ENCODE data around the gene MBD3L3.
"Not testable (repeated sequence)": the region's sequence is repeated elsewhere in the genome, so short reads cannot be mapped to it uniquely, and the experiment has no call there.

MBD3L3 gene

DNA sequence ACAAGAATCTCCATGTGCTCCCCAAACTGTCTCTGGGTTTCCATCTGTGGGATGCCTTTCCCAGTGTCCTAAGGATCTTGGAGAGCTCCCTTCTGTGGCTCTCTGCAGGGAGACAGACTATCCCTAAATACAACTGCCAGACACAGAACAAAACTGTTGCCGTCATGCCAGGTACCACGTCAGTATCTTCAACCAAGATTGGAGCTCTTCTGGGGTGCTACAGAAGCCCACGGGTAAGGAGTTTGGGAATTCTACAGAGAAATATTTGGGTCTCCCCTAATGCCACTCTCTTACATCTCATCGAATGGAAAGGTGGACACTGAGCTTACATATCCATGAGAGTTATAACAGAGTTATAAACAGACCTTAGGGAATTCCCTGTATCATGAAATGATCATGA is 4.9 kb upstream of the MBD3L3 start:
- no peak for DNase-seq (ENCODE audit: low read depth)

DNA sequence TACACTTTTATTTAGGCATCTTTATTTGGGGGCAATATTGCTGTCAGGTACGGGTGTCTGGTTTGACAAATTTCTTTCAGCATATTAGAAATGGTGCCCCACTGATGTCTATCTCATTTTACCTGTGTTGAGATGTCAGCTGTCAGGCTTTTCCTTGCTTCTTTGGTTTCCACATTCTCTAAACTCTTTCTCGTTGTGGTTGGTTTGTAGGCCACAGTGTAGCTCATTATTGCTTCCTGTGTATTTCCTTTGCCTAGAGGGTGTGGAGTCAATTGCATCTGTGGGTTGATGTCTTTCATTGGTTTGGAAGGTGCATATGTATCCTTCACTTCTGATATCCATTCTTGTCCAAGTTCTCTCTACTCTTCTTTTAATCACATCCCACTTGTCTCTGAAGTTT is 1.5 kb upstream of the MBD3L3 start:
- DNase-seq (ENCODE audit: low read depth) = not testable (repeated sequence)

DNA sequence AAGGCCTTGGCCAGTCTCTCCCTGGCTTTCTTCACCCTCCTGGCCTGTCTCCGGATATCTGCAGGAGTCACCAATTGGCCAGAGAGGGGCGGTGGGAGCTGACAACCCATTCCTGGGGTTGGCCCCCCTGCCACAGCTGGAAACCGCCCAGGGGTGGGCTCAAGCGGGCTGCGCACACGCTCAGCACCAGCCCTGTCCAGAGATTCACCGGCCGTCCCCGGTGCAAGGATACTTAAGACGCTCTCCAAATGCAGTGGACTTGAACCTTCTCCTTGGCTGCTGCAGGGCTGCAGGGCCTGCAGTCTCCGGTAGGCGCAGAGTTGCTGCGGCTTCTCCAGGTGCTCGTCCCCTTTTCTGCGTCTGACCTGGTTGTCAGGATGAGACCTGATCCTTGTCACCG is 2.1 kb downstream of the MBD3L3 start:
- not testable (repeated sequence) for DNase-seq (ENCODE audit: low read depth)

DNA sequence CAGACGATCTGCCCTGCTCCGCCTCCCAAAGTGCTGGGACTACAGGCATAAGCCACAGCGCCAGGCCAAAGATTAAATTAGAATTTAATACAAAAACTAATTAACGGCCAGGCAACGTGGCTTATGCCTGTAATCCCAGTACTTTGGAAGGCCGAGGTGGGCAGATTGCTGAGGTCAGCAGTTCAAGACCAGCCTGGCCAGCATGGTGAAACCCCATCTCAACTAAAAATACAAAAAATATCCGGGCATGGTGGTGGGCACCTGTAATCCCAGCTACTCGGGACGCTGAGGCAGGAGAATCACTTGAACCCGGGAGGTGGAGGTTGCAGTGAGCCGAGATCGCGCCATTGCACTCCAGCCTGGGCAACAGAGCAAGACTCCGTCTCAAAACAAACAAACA is 2.8 kb downstream of the MBD3L3 start:
- not testable (repeated sequence) for DNase-seq (ENCODE audit: low read depth)

DNA sequence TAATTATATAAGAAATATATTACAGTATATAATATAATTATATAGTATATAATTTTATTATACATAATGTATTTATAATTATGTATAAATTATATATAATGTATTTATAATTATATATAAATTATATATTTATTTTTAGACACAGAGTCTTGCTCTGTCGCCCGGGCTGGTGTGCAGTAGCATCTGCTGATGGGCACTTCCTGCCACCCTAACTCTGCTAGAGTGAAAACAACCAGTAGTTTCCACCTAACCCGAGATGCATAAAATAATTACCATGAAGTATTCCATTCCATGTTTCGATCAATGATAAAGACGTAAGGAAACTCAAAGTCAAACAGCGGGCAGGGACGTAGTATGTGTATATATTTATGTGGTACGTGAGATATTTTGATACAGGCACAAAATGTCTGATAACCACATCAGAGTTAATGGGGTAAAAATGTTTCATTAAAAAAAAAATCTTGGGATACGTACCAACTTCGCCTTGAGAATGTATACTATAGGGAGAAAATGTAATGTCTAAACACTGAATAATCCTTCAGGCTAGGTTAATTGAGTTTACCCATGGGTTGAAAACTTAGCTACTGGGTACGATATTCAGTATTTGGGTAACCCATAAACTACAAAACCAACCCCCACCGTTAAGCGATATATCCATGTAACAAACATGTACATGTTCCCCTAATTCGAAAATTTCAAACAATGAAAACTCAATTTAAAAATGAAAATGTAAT is 3.7 kb downstream of the MBD3L3 start:
- not testable (repeated sequence) for DNase-seq (ENCODE audit: low read depth)

DNA sequence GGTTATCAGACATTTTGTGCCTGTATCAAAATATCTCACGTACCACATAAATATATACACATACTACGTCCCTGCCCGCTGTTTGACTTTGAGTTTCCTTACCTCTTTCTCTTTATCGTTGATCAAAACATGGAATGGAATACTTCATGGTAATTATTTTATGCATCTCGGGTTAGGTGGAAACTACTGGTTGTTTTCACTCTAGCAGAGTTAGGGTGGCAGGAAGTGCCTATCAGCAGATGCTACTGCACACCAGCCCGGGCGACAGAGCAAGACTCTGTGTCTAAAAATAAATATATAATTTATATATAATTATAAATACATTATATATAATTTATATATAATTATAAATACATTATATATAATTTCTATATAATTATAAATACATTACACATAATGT is 5.6 kb downstream of the MBD3L3 start:
- not testable (repeated sequence) for DNase-seq (ENCODE audit: low read depth)

DNA sequence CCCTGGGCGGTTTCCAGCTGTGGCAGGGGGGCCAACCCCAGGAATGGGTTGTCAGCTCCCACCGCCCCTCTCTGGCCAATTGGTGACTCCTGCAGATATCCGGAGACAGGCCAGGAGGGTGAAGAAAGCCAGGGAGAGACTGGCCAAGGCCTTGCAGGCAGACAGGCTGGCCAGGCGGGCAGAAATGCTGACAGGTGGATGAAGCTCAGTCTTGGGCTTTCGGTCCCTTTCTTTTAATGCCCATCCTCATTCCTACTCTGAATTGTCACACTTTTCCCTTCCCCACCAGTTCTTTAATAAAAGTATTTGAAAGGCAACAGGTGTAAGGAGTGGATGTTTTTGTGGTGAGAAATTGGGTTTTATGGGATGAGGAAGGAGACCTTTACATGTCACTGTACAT is 7.1 kb downstream of the MBD3L3 start:
- not testable (repeated sequence) for DNase-seq (ENCODE audit: low read depth)

DNA sequence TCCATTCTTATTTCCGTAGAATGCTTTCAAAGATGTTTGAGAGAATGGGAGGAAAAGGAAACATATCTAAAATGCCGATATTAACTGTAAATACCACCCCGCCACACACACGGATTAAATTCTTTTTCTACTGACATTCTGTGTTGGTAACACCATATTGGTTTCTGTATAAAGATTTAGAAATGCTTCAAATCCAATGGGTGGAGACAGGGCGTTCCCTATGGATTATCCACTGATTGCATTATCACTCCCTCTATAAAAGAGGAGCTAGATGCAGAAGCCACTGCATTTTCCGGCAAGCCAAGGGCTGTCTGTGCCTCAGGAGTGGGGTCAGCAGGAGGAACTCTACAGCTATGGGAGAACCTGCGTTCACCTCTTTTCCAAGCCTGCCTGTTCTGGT is 9.5 kb downstream of the MBD3L3 start, which contains the start of gene MBD3L2:
Gene MBD3L2 (plus strand): TSS at position 301 of the 400 bp plus-strand sequence. CDS start 53 bp downstream, at position 354.
- not testable (repeated sequence) for DNase-seq (ENCODE audit: low read depth)

DNA sequence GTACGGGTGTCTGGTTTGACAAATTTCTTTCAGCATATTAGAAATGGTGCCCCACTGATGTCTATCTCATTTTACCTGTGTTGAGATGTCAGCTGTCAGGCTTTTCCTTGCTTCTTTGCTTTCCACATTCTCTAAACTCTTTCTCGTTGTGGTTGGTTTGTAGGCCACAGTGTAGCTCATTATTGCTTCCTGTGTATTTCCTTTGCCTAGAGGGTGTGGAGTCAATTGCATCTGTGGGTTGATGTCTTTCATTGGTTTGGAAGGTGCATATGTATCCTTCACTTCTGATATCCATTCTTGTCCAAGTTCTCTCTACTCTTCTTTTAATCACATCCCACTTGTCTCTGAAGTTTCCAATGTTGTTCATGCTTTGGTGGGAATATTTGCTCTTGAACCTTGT is 16.9 kb downstream of the MBD3L3 start:
- DNase-seq (ENCODE audit: low read depth) = not testable (repeated sequence)

DNA sequence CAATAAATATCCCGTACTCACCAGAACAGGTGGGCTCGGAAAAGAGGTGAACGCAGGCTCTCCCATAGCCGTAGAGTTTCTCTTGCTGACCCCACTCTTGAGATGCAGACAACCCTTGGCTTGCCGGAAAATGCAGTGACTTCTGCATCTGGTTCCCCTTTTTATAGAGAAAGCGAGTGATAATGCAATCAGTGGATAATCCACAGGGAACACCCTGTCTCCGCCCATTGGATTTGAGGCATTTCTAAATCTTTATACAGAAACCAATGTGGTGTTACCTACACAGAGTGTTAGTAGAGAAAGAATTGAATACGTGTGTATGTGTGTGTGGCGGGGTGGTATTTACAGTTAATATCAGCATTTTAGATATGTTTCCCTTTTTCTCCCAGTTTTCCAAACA is 18.4 kb downstream of the MBD3L3 start, which contains the start of gene MBD3L4:
Gene MBD3L4 (minus strand): TSS at position 101 of the 400 bp plus-strand sequence. CDS start 35 bp downstream, at position 66.
- not testable (repeated sequence) for DNase-seq (ENCODE audit: low read depth)

DNA sequence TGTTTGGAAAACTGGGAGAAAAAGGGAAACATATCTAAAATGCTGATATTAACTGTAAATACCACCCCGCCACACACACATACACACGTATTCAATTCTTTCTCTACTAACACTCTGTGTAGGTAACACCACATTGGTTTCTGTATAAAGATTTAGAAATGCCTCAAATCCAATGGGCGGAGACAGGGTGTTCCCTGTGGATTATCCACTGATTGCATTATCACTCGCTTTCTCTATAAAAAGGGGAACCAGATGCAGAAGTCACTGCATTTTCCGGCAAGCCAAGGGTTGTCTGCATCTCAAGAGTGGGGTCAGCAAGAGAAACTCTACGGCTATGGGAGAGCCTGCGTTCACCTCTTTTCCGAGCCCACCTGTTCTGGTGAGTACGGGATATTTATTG is 28.2 kb downstream of the MBD3L3 start, which contains the start of gene MBD3L5:
Gene MBD3L5 (plus strand): TSS at position 301 of the 400 bp plus-strand sequence. CDS start 34 bp downstream, at position 335.
- DNase-seq (ENCODE audit: low read depth) = not testable (repeated sequence)

DNA sequence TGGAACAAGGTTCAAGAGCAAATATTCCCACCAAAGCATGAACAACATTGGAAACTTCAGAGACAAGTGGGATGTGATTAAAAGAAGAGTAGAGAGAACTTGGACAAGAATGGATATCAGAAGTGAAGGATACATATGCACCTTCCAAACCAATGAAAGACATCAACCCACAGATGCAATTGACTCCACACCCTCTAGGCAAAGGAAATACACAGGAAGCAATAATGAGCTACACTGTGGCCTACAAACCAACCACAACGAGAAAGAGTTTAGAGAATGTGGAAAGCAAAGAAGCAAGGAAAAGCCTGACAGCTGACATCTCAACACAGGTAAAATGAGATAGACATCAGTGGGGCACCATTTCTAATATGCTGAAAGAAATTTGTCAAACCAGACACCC is 29.7 kb downstream of the MBD3L3 start:
- DNase-seq (ENCODE audit: low read depth) = not testable (repeated sequence)

DNA sequence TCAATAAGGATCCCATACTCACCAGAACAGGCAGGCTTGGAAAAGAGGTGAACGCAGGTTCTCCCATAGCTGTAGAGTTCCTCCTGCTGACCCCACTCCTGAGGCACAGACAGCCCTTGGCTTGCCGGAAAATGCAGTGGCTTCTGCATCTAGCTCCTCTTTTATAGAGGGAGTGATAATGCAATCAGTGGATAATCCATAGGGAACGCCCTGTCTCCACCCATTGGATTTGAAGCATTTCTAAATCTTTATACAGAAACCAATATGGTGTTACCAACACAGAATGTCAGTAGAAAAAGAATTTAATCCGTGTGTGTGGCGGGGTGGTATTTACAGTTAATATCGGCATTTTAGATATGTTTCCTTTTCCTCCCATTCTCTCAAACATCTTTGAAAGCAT is 37.1 kb downstream of the MBD3L3 start, which contains the start of gene MBD3L2B:
Gene MBD3L2B (minus strand): TSS at position 101 of the 400 bp plus-strand sequence. CDS start 34 bp downstream, at position 67.
- not testable (repeated sequence) for DNase-seq (ENCODE audit: low read depth)

DNA sequence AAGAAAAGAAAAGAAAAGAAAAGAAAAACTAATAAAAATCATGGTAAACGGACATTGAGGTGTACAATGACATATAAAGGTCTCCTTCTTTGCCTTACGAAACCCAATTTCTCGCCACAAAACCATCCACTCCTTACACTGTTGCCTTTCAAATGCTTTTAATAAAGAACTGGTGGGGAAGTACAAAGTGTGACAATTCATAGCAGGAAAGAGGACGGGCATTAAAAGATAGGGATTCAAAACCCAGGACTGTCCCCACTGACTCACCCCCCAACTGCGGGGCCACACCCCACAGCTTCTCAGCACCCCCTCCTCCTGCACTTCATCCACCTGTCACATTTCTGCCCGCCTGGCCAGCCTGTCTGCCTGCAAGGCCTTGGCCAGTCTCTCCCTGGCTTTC is 39.6 kb downstream of the MBD3L3 start:
- DNase-seq (ENCODE audit: low read depth) = no peak

DNA sequence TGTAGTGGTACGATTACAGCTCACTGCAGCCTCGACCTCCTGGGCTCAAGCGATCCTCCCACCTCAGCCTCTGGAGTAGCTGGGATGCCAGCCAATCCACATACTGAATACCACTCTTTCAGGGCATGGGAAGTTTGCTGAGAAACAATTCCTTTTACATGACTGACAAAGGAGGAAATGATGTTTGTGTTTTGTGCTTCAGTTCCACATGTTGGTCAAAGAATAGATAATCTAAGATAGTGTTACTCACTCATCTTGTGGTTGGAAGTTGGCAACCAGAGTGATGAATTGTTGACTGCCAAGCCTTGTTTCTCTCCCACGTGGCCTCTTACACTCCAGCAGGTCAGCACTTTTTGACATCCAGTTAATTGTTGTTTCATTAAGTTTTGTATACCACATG is 44.8 kb downstream of the MBD3L3 start:
- DNase-seq (ENCODE audit: low read depth) = no peak

DNA sequence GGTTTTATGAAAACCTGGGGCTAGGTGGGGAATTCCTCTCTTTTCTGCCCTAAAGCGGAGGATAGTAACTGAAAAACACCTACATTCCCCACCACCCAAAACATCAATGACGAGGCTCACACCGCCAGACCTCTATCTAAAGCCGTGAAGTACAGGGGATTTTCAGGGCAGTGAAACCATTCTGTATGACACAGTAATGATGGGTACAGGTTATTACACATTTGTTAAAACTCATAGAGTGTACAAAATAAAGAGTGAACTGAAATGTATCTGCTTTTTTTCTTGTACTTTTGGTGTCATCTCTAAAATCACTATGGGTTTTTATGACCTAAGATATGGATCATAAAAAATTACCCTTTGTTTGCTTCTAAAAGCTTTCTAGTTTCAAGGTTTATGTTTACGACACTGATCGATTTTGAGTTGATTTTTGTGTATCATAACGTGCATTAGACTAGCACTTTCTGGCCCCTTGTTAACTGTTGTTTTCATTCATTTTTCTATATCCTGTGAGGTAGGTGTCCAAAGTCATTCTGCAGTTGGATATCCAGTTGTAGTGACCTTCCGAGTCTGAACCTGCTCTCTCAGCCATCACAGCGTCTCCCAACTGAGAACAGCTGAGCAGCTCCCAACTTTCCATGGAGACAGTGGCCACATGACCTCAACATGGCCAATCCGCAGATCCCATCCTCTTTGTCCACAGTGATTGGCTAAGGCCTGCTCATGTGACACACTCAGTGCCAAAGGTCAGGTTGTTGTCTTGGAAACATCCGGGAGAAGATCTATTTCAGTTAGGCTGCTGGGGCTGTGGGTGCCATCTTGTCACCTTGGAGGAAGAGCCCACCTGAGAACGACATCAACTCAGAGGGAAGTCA is 47.5 kb downstream of the MBD3L3 start:
- DNase-seq (ENCODE audit: low read depth) = peak; percentile 18

DNA sequence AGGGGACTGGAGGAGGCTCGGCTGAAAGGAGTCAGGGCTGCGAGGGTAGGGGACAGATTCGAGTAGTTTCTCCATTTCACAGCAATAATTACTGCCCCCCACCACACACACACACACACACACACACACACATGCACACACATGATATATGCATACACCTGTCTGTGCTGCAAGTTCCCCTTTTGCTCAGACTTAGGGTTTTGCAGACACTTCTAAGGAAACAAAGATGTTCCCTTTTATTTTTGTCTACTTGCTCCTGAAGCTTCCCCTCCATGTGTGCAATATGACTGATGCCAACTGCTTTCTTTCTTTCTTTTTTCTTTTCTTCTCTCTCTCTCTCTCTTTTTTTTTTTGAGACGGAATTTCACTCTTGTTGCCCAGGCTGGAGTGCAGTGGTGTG is 50.6 kb downstream of the MBD3L3 start:
- no peak for DNase-seq (ENCODE audit: low read depth)

Data from activated T-cell treated with anti-CD3 and anti-CD28 coated beads for 48 hours (primary cell).